Endometrial microvascular endothelial cells (primary cell): ENCODE measurements around the gene BRMS1L. TPM values are rescaled to one million over a fixed set of nuclear protein-coding genes. Genes with fewer than 3 reads are reported as not detected.

Experiments used
- in situ Hi-C: cut with HindIII; loops from 2 replicates; pipeline ENCODE4 v1.10.0; 2017; ENCODE audit warnings: low sequenced_read_pairs, low pct_unique_long_range_greater_than_20kb; ENCODE audit errors: inconsistent ontology term
- total RNA-seq: library from RNA; depleted of rRNA; stranded (reverse); fragments of >200 nt; gene quantifications from one replicate; pipeline ENCODE4 v1.2.3, GENCODE V29; 2015; ENCODE audit errors: inconsistent ontology term

The BRMS1L gene
- total RNA-seq, 1 donor from 2014 or later, result 6.7 TPM

DNA sequence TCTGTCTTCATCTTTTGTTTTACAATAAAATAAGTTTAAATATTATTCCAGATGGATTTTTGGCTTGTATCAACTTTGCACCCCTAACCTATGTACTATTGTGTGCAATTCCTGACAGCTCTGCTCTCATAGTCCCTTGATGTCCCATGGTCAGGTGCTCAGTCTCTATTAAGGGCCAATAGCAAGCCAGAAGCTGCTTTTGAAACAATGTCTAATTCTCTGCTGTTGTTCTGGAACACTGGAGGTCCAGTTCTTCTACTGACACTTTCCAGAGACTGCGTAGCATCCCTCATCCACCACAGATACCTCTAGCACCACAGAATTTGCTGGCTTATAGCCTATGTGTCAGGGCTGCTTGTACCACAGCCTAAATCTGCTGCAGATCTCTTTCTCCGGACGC, 74.6 kb downstream of the BRMS1L start:
- in situ Hi-C loops, result no loop called here

DNA sequence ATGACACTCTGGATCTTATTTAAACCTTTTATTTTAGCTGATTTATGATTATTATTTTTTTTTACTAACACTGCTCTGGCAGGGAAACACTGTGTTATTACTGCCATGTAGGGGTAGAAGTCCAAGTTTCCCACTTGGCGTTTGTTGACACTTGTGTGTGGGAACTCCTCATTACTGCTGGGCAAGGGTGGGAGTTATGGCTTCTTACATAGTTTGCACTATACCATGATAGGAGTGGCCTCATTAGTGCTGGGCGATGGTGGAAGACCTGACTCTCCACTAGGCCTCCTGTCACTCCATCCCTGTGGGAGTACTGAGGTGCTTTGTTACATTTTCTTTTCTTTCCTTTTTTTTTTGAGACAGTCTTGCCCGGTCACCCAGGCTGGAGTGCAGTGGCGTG, 83.5 kb downstream of the BRMS1L start:
- in situ Hi-C loops, result no loop called here

DNA sequence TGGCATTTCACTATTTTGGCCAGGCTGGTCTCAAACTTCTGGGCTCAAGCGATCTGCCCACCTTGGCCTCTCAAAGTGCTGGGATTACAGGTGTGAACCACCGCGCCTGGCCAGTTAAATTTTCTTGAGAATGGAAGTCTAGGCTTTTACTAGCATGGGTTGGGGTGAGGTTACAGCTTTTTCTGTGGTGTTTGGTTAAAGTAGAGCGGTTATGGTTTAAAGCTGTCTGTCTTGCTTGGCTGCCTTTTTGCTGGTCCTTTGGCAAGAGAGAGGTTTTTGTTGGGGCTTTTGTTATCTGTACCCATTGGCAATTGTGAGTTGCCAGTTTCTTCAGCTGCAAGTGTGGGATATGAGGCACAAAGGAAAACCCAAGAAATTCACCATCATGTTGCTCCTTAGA, 84.1 kb downstream of the BRMS1L start:
- in situ Hi-C loops, result no loop called here

DNA sequence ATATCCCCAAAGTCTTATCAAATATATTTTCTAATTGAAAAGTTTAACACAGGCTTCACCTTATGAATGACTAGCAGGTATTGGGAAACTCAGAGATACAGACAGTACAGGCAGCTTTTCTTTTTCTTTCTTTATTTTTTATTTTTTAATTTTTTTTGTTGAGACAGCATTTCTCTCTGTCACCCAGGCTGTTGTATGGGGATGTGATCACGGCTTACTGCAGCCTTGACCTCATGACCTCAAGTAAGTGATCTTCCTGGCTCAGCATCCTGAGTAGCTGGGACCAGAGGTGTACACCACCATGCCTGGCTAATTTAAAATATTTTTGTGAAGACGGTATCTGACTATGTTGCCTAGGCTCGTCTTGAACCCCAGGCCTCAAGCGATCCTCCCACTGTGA, 85.0 kb downstream of the BRMS1L start:
- in situ Hi-C loops, result no loop called here

DNA sequence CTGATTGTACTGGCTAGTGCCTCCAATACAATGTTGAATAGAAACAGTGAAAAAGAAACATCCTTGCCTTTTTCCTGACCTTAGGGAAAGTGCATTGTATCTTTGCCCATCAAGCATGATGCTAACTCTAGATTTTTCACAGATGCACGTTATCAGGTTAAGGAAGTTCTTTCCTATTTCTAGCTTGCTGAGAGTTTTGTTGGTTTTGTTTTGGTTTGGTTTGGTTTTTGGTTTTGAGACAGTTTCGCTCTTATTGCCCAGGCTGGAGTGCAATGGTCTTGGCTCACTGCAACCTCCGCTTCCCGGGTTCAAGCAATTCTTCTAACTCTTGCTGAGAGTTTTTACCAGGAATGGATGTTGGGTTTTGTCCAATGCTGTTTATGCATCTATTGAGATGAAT, 89.0 kb downstream of the BRMS1L start:
- in situ Hi-C loops, result no loop called here

DNA sequence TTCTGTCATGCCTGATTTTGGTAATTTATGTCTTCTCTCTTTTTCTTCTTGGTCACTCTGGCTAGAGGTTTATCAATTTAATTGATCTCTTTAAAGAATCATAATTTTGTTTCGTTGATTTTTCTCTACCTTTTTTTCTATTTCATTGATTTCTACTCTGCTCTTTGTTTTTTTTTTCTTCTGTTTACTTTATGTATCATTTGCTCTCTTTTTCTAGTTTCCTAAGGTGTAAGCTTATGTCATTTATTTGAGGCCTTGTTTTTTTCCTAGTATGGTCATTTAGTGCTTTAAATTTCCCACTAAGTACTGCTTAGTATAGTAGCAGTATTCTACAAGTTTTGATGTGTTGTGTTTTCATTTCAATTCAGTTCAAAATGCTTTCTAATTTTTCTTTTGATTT, 89.6 kb downstream of the BRMS1L start:
- in situ Hi-C loops, result no loop called here

Other genes starting within 250 kb of the BRMS1L start
- gene RALGAPA1, start 17.0 kb upstream of the BRMS1L start, total RNA-seq, result 16.4 TPM